Measurements from ENCODE around the gene ADRA2B. TPM values are rescaled to one million over a fixed set of nuclear protein-coding genes. Genes with fewer than 3 reads are reported as not detected.

ADRA2B gene
- total and polyA plus RNA-seq, 2 experiments from 2014 or later = not detected

DNA sequence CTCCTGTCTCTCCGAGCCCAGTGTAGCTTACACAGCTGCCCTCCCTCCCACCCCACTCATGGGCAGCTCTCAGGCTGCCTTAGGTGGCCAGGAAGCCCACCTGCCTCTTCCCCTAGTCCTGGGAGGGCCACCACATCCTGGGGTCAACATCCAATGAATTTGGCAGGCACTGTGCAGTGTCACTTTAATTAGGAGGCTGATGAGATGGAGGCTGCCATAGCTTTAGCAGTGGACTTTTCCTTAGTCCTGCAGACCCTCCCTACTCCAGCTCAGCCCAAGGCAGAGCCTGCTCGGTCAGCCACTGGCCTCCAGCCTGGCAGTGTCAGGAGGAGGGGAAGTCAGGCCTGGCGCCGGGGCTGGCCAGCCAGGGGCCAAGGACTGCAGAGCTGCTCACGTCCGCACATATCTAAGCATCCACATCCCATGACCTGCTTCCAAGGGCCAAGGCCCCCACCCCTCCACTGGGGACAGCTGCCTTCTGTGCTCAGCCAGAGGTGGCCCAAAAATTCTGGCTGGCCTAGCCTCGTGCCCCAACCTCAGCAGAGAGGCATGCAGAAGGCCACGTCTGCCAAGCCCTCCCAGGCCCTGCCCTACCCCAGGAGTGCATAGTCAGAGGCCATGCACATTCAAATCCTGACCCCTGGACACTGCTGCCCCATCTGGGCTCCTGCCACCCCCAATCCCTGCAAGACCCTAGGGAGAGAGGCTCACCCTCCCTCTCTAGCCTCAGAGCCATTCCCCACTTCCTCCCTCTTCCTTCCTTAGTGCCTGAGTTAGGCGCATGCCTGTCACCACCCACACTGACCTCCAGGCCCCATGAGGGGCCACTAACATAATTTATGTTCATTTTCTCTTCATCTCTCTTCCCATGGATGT is 33.1 kb downstream of the ADRA2B start:
- no peaks in the 10 kb centered on the region for H3K4me1 ChIP-seq (ENCODE audit: insufficient read depth)
- H4K20me1 ChIP-seq (ENCODE audit: insufficient read depth) = no peaks in the 10 kb centered on the region
- no peaks in the 10 kb centered on the region for H3K9me2 ChIP-seq (ENCODE audit: insufficient read depth)
- H3K4me3 ChIP-seq = no peak overlapping the region
- H3K27me3 ChIP-seq (replicated peaks; ENCODE audit: insufficient read depth) = peaks cover 25% of the 10 kb centered on the region
- in situ Hi-C loops (cut with MboI) = no loop called here
- TF ChIP-seq EZH2 (IDR thresholded peaks at IDR 0.05; ENCODE audit: insufficient read depth, poor library complexity, severe bottlenecking) = no peak
- TF ChIP-seq EZH2phosphoT487 (IDR thresholded peaks at IDR 0.05; ENCODE audit: insufficient read depth, low read depth) = no peak
- no peaks in the 10 kb centered on the region for H3F3A ChIP-seq (ENCODE audit: insufficient read depth)
- no peaks in the 10 kb centered on the region for H3K79me2 ChIP-seq (ENCODE audit: insufficient read depth)
- H3K9me3 ChIP-seq (ENCODE audit: low read depth) = no peaks in the 10 kb centered on the region
- no peak overlapping the region for H2AFZ ChIP-seq
- H3K27ac ChIP-seq = no peak overlapping the region
- no peak for DNase-seq
- H3K9ac ChIP-seq = no peak overlapping the region
- H3K36me3 ChIP-seq (ENCODE audit: low read depth) = no peaks in the 10 kb centered on the region
- no peak overlapping the region for H3K4me2 ChIP-seq (ENCODE audit: unreplicated experiment)
- 56 to 63% methylated on average over 9 of the region's 9 CpGs for WGBS, 2 experiments (ENCODE audit: low coverage in 1 of 2, low lambda C conversion rate in 2 of 2, missing lambda C conversion rate in 2 of 2)

GRCh38 chr2:96082211-96083063 is 33.9 kb downstream of the ADRA2B start:
- no peaks in the 10 kb centered on the region for H3K4me1 ChIP-seq (ENCODE audit: insufficient read depth)
- WGBS, 2 experiments (ENCODE audit: low coverage in 1 of 2, low lambda C conversion rate in 2 of 2, missing lambda C conversion rate in 2 of 2) = 49 to 62% methylated on average over 14 of the region's 14 CpGs
- H3K9me3 ChIP-seq (ENCODE audit: low read depth) = no peaks in the 10 kb centered on the region
- H3K36me3 ChIP-seq (ENCODE audit: low read depth) = no peaks in the 10 kb centered on the region
- no peak overlapping the region for H3K4me2 ChIP-seq (ENCODE audit: unreplicated experiment)
- H3K9ac ChIP-seq = no peak overlapping the region
- H3K4me3 ChIP-seq = no peak overlapping the region
- H3K27me3 ChIP-seq (replicated peaks; ENCODE audit: insufficient read depth) = peaks cover 25% of the 10 kb centered on the region
- no peaks in the 10 kb centered on the region for H4K20me1 ChIP-seq (ENCODE audit: insufficient read depth)
- no peaks in the 10 kb centered on the region for H3K79me2 ChIP-seq (ENCODE audit: insufficient read depth)
- in situ Hi-C loops (cut with MboI) = no loop called here
- no peak overlapping the region for H3K27ac ChIP-seq
- H3K9me2 ChIP-seq (ENCODE audit: insufficient read depth) = no peaks in the 10 kb centered on the region
- TF ChIP-seq EZH2 (IDR thresholded peaks at IDR 0.05; ENCODE audit: insufficient read depth, poor library complexity, severe bottlenecking) (no peak), EZH2phosphoT487 (IDR thresholded peaks at IDR 0.05; ENCODE audit: insufficient read depth, low read depth) (no peak)
- H3F3A ChIP-seq (ENCODE audit: insufficient read depth) = no peaks in the 10 kb centered on the region
- DNase-seq = no peak
- no peak overlapping the region for H2AFZ ChIP-seq

GRCh38 chr2:96081042-96081441 is 35.3 kb downstream of the ADRA2B start:
- no peak overlapping the region for H3K4me2 ChIP-seq (ENCODE audit: unreplicated experiment)
- no peaks in the 10 kb centered on the region for H3F3A ChIP-seq (ENCODE audit: insufficient read depth)
- H3K9me3 ChIP-seq (ENCODE audit: low read depth) = no peaks in the 10 kb centered on the region
- TF ChIP-seq EZH2 (IDR thresholded peaks at IDR 0.05; ENCODE audit: insufficient read depth, poor library complexity, severe bottlenecking) (no peak), EZH2phosphoT487 (IDR thresholded peaks at IDR 0.05; ENCODE audit: insufficient read depth, low read depth) (no peak)
- no peaks in the 10 kb centered on the region for H3K79me2 ChIP-seq (ENCODE audit: insufficient read depth)
- peaks cover 36% of the 10 kb centered on the region for H3K27me3 ChIP-seq (replicated peaks; ENCODE audit: insufficient read depth)
- H3K9me2 ChIP-seq (ENCODE audit: insufficient read depth) = no peaks in the 10 kb centered on the region
- H3K27ac ChIP-seq = no peak overlapping the region
- H4K20me1 ChIP-seq (ENCODE audit: insufficient read depth) = no peaks in the 10 kb centered on the region
- H3K9ac ChIP-seq = no peak overlapping the region
- WGBS, 2 experiments (ENCODE audit: low coverage in 1 of 2, low lambda C conversion rate in 2 of 2, missing lambda C conversion rate in 2 of 2) = 50 to 67% methylated on average over 2 of the region's 2 CpGs
- H2AFZ ChIP-seq = no peak overlapping the region
- no peak overlapping the region for H3K4me3 ChIP-seq
- H3K36me3 ChIP-seq (ENCODE audit: low read depth) = no peaks in the 10 kb centered on the region
- in situ Hi-C loops (cut with MboI) = no loop called here
- no peak for DNase-seq
- no peaks in the 10 kb centered on the region for H3K4me1 ChIP-seq (ENCODE audit: insufficient read depth)

DNA sequence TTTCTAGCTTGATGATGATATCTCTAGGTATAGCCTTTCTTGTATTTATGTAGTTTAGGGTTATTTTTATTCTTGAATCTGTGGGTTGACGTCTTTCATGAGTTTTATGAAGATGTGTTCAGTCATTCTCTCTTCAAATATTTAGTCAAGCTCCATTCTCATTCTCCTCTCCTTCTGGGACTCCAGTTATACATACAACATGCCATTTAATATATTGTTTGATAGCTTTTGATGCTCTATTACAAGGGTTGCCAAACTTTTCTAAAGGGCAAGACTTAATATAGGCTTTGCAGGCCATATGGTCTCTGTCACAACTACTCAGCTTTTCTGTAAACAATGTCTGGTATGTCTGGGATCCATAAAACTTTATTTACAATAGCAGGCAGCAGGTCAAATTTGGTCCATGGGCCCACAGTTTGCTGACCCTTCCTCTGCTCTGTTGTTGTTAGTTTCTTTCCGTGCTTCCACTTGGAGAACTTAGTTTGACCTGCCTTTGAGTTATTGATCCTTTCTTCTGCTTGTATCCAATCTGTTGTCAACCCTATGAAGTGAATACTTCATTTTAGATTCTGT is 41.1 kb downstream of the ADRA2B start:
- Histone ChIP-seq H3K27me3 (replicated peaks; ENCODE audit: insufficient read depth) (peaks cover 44% of the 10 kb centered on the region), H3K9me2 (ENCODE audit: insufficient read depth) (no peaks in the 10 kb centered on the region), H3K27ac (no peak overlapping the region), H2AFZ (no peak overlapping the region), H3F3A (ENCODE audit: insufficient read depth) (no peaks in the 10 kb centered on the region), H3K4me3 (no peak overlapping the region), H4K20me1 (ENCODE audit: insufficient read depth) (no peaks in the 10 kb centered on the region), H3K9me3 (ENCODE audit: low read depth) (no peaks in the 10 kb centered on the region), H3K79me2 (ENCODE audit: insufficient read depth) (no peaks in the 10 kb centered on the region), H3K4me2 (ENCODE audit: unreplicated experiment) (no peak overlapping the region), H3K4me1 (ENCODE audit: insufficient read depth) (no peaks in the 10 kb centered on the region), H3K36me3 (ENCODE audit: low read depth) (no peaks in the 10 kb centered on the region), H3K9ac (no peak overlapping the region)
- in situ Hi-C loops (cut with MboI) = no loop called here
- no peak for TF ChIP-seq EZH2 (IDR thresholded peaks at IDR 0.05; ENCODE audit: insufficient read depth, poor library complexity, severe bottlenecking)
- TF ChIP-seq EZH2phosphoT487 (IDR thresholded peaks at IDR 0.05; ENCODE audit: insufficient read depth, low read depth) = no peak
- WGBS, 2 experiments (ENCODE audit: low coverage in 1 of 2, low lambda C conversion rate in 2 of 2, missing lambda C conversion rate in 2 of 2) = 19 to 20% methylated on average over 2 of the region's 2 CpGs
- DNase-seq = no peak
